Lower leg skin (tissue), 3 donors: ENCODE measurements around the gene PSMD9.

Experiments used
- POLR2A ChIP-seq, 2 donors: fragments of 450-650 bp; IDR thresholded peaks; one replicate each; pipeline ENCODE4 v1.6.1; 2016 to 2017; ENCODE audit warnings: antibody characterized with exemption in 2 of 2, mild to moderate bottlenecking in 1 of 2, moderate library complexity in 1 of 2
- TF ChIP-seq, protein P1 (sequence below), 3 donors: fragments of 450-650 bp; IDR thresholded peaks; one replicate each; pipeline ENCODE4 v1.5.1; 2016; ENCODE audit warnings: antibody characterized with exemption in 3 of 3, mild to moderate bottlenecking in 3 of 3, moderate library complexity in 2 of 3

DNA sequence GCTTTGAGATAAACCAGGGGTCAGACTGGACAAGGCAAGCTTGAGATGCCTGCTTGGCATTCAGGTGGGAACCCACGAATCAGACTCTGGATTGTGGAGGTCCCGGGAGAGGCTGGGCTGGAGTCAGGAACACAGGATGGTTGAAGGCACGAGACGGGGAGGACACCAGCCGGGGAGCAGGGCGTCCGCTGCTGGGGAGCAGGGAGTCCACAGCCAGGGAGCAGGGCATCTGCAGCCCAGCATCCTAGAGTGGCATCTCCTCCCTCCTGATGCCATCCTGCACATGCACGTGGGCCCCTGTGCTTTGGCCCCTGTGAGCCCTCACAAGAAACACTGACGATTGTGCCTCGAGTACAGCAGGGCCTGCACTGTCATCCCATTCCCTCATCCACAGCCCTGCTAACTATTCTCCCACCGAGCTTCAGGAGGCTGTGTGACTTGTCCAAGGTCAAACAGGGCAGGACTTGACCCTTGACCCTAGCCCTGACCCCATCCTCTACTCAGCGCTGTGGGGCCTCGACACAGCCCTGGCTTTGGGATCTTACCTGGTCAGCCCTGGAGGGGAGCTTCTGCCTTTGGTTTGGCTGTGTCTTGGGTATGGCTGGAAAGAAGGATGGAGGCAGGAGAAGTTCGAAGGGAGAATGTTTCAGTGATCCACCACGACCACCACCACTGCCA lies 74.9 kb downstream of the PSMD9 start:
- TF ChIP-seq, protein P1, sequence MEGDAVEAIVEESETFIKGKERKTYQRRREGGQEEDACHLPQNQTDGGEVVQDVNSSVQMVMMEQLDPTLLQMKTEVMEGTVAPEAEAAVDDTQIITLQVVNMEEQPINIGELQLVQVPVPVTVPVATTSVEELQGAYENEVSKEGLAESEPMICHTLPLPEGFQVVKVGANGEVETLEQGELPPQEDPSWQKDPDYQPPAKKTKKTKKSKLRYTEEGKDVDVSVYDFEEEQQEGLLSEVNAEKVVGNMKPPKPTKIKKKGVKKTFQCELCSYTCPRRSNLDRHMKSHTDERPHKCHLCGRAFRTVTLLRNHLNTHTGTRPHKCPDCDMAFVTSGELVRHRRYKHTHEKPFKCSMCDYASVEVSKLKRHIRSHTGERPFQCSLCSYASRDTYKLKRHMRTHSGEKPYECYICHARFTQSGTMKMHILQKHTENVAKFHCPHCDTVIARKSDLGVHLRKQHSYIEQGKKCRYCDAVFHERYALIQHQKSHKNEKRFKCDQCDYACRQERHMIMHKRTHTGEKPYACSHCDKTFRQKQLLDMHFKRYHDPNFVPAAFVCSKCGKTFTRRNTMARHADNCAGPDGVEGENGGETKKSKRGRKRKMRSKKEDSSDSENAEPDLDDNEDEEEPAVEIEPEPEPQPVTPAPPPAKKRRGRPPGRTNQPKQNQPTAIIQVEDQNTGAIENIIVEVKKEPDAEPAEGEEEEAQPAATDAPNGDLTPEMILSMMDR (IDR thresholded peaks at IDR 0.05) = no peak
- no peak for TF ChIP-seq POLR2A (IDR thresholded peaks at IDR 0.05)
